GM12864 (cell line): ENCODE data around the gene CEACAM20.
A peak's percentile ranks its signal among the peaks of the same experiment; 100 is the strongest.

Experiments
- DNase-seq: peaks from one replicate; pipeline ENCODE4 v3.0.0-alpha.2; 2011; ENCODE audit warnings: low read depth
- H3K4me3 ChIP-seq: 2 replicates; pipeline ENCODE4 v1.5.1; 2011; ENCODE audit warnings: mild to moderate bottlenecking, low read depth, low read length, control low read depth
- CTCF ChIP-seq: IDR thresholded peaks from 2 replicates; pipeline ENCODE4 v1.5.1; 2011; ENCODE audit warnings: low read depth, mild to moderate bottlenecking, moderate library complexity, low read length, control low read depth, inconsistent platforms; ENCODE audit errors: missing control alignments

CEACAM20 gene

GRCh38 chr19:44515031-44515430 is 14.4 kb downstream of the CEACAM20 start:
- no peak for DNase-seq
- TF ChIP-seq CTCF: no peak
- no peak overlapping the region for H3K4me3 ChIP-seq

- DNase-seq: no peak
- TF ChIP-seq CTCF: peak; percentile 45
Measured at GRCh38 chr19:44512326-44513298, 16.9 kb downstream of the CEACAM20 start.

GRCh38 chr19:44509478-44509877 is 20.0 kb downstream of the CEACAM20 start:
- TF ChIP-seq CTCF: no peak
- H3K4me3 ChIP-seq: no peak overlapping the region
- no peak for DNase-seq

More at GRCh38 chr19:44512326-44513298, 16.9 kb downstream of the CEACAM20 start:
- no peak overlapping the region for H3K4me3 ChIP-seq

- peak within 1 kb of the TSS; percentile 59 for H3K4me3 ChIP-seq
- DNase-seq: peak; percentile 92
- peak; percentile 45 for TF ChIP-seq CTCF
Measured at GRCh38 chr19:44499962-44500949, 29.2 kb downstream of the CEACAM20 start, which contains the start of gene ZNF180. ZNF180 (minus strand) TSS chr19:44500522; CDS start chr19:44497334, 3,188 bp downstream.

- no peak for DNase-seq
Measured at GRCh38 chr19:44499559-44499958, 29.9 kb downstream of the CEACAM20 start.

More at GRCh38 chr19:44499559-44499958, 29.9 kb downstream of the CEACAM20 start:
- peak overlapping the region; percentile 59 for H3K4me3 ChIP-seq
- TF ChIP-seq CTCF: peak; percentile 2
